Measurements from ENCODE around the gene TGIF2.

- TF ChIP-seq CTCF (IDR thresholded peaks at IDR 0.05) (no peak), POLR2A (IDR thresholded peaks at IDR 0.05) (no peak)
Observed at GRCh38 chr20:36579996-36580545, 6.7 kb downstream of the TGIF2 start.

Measured in lower leg skin (tissue), 3 donors.